K562 (cell line): Measurements from ENCODE around the gene OVOL2. TPM values are rescaled to one million over a fixed set of nuclear protein-coding genes. Genes with fewer than 3 reads are reported as not detected.
A peak's percentile ranks its signal among the peaks of the same experiment; 100 is the strongest.

Experiments used
- CBX5 ChIP-seq: IDR thresholded peaks from 2 replicates; pipeline ENCODE4 v1.6.1; 2014; ENCODE audit warnings: low read depth, borderline replicate concordance
- ETV5 ChIP-seq: sonication (generic); formaldehyde crosslinking; IDR thresholded peaks from 2 replicates; pipeline ENCODE4 v1.4.0; 2020; ENCODE audit warnings: low read depth, mild to moderate bottlenecking, missing genetic modification reagents
- MAFF ChIP-seq: IDR thresholded peaks from 2 replicates; pipeline ENCODE4 v1.6.1; 2012; ENCODE audit warnings: low read length, improper control_type of control experiment
- MYC ChIP-seq, 2 experiments: fragments of 250-450 bp in 1 of 2; sonication (Bioruptor Pico) in 1 of 2; IDR thresholded peaks; 2 replicates each; pipeline versions ENCODE4 v1.5.1 to v1.6.1; 2012 to 2021; ENCODE audit warnings: low read depth in 2 of 2, borderline replicate concordance in 1 of 2, improper control_type of control experiment in 1 of 2, low read length in 1 of 2, mild to moderate bottlenecking in 1 of 2, moderate library complexity in 1 of 2
- RAD21 ChIP-seq, 2 experiments: fragments of 250-450 bp in 1 of 2; fragments of 450-650 bp in 1 of 2; sonication (Bioruptor Pico) in 1 of 2; formaldehyde crosslinking in 1 of 2; IDR thresholded peaks in 1 of 2; conservative IDR thresholded peaks in 1 of 2; 2 replicates each; pipeline versions ENCODE4 v1.4.0 to v1.8.0; 2020 to 2022; ENCODE audit warnings: mild to moderate bottlenecking in 2 of 2, moderate library complexity in 1 of 2
- RB1 ChIP-seq: fragments of 450-650 bp; IDR thresholded peaks from 2 replicates; pipeline ENCODE4 v1.6.1; 2017; ENCODE audit warnings: low read depth, mild to moderate bottlenecking
- RFX7 ChIP-seq: fragments of 250-450 bp; sonication (Bioruptor Pico); IDR thresholded peaks from 2 replicates; pipeline ENCODE4 v1.5.1; 2021; ENCODE audit warnings: mild to moderate bottlenecking
- SREBF2 ChIP-seq: sonication (generic); formaldehyde crosslinking; IDR thresholded peaks from 2 replicates; pipeline ENCODE4 v1.4.0; 2020; ENCODE audit warnings: mild to moderate bottlenecking, missing genetic modification reagents
- YY1 ChIP-seq, 3 experiments: IDR thresholded peaks; 2 replicates each; pipeline ENCODE4 v1.6.1; 2011; ENCODE audit warnings: low read length in 2 of 3, mild to moderate bottlenecking in 2 of 3, moderate library complexity in 2 of 3, borderline replicate concordance in 1 of 3, control low read depth in 1 of 3, low read depth in 1 of 3; ENCODE audit not compliant: insufficient read depth in 3 of 3, insufficient replicate concordance in 2 of 3, control insufficient read depth in 1 of 3, insufficient read length in 1 of 3; ENCODE audit errors: extremely low read depth in 1 of 3
- ZNF175 ChIP-seq: fragments of 200-800 bp; sonication (Bioruptor generic); IDR thresholded peaks from 2 replicates; pipeline ENCODE4 v1.6.1; 2016; ENCODE audit warnings: low read depth, mild to moderate bottlenecking, missing genetic modification characterization, missing compliant biosample characterization
- ZNF311 ChIP-seq: fragments of 250-450 bp; sonication (Bioruptor Pico); IDR thresholded peaks from 2 replicates; pipeline ENCODE4 v1.4.0; 2020; ENCODE audit warnings: mild to moderate bottlenecking, moderate library complexity
- polyA plus RNA-seq, 8 experiments: library from polyadenylated mRNA; depleted of rRNA in 4 of 8; stranded (reverse) in 5 of 8; unstranded in 3 of 8; fragments of >200 nt; fragmentation: Nextera tagmentation in 2 of 8; fragmentation: Illumina TruSeq in 1 of 8; extraction: Ambion mirVana in 2 of 8; extraction: Trizol in 1 of 8; gene quantifications; 2 replicates each; pipeline versions ENCODE4 v1.2.1 to v1.2.3, GENCODE V29; 2011 to 2014; ENCODE audit warnings: inconsistent platforms in 1 of 8, missing spikeins in 1 of 8
- total RNA-seq, 7 experiments: library from RNA; depleted of rRNA in 6 of 7; stranded (reverse); fragments of >200 nt in 6 of 7; fragmentation: Illumina TruSeq in 2 of 7; extraction: Trizol in 2 of 7; gene quantifications; 2 replicates each; pipeline versions ENCODE4 v1.2.1 to v1.2.3, GENCODE V29; 2011 to 2021; ENCODE audit warnings: low replicate concordance in 1 of 7
- TF ChIP-seq, protein P1 (sequence below): sonication (generic); formaldehyde crosslinking; IDR thresholded peaks from 2 replicates; pipeline ENCODE4 v1.8.0; 2022; ENCODE audit warnings: mild to moderate bottlenecking, missing genetic modification reagents
- TF ChIP-seq, protein P2 (sequence below), 2 experiments: IDR thresholded peaks; 2 replicates each; pipeline ENCODE4 v1.6.1; 2012; ENCODE audit warnings: improper control_type of control experiment in 2 of 2, low read depth in 2 of 2, low read length in 2 of 2, borderline replicate concordance in 1 of 2
- TF ChIP-seq, protein P3 (sequence below): fragments of 450-650 bp; conservative IDR thresholded peaks from 2 replicates; pipeline ENCODE4 v1.6.1; 2016; ENCODE audit warnings: missing genetic modification characterization, low read depth, mild to moderate bottlenecking, control low read depth, missing compliant biosample characterization
- TF ChIP-seq, protein P4 (sequence below): fragments of 450-650 bp; formaldehyde crosslinking; IDR thresholded peaks from 2 replicates; pipeline ENCODE4 v1.4.0; 2020; ENCODE audit warnings: mild to moderate bottlenecking

OVOL2 gene
- total and polyA plus RNA-seq, 9 of the 15 experiments (the other 6 are each of a cell fraction or from before 2014, with no cell fraction given), result not detected

DNA sequence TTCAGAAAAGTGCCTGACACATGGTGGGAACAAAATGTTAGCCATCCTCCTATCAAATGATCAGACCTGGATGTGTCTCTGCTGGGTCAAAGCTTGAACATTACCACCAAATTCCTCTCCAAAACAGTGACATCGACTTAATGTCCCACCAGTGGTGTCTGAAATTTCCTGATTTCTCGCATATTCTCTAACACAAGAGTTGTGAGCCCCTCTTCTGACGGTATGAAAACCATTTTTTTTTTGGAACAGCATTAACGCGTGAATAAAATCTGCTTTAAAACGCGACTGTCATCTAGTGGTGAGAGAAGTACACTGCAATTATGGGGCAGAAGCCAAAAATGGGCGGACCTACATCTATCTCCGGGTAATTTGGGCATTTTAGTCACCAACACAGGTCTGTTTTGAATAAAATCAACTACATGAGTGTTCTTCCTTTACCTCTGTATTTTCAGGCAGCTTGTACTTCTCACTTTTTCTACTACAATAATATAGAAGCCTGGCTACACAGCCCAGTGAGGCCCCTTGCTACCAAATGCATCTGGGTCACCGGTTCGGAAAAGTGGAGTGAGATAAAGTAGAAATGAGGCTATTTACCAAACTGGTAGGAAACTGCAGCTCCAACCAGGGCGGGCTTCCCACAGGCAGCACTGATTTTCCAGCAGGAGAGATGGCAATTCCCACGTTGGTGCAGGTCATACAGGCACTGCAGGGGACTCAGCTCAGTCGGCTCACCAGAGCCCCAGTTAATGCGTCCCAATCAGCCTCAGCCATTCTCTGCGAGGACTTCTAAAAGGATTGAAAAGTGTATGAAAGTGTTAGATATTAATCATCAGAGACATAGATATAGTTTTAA is 61.5 kb downstream of the OVOL2 start (continued):
- TF ChIP-seq, protein P1, sequence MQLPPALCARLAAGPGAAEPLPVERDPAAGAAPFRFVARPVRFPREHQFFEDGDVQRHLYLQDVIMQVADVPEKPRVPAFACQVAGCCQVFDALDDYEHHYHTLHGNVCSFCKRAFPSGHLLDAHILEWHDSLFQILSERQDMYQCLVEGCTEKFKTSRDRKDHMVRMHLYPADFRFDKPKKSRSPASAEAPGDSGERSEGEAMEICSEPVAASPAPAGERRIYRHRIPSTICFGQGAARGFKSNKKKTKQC (CRISPR knock-in tag), result no peak
- TF ChIP-seq, protein P2, sequence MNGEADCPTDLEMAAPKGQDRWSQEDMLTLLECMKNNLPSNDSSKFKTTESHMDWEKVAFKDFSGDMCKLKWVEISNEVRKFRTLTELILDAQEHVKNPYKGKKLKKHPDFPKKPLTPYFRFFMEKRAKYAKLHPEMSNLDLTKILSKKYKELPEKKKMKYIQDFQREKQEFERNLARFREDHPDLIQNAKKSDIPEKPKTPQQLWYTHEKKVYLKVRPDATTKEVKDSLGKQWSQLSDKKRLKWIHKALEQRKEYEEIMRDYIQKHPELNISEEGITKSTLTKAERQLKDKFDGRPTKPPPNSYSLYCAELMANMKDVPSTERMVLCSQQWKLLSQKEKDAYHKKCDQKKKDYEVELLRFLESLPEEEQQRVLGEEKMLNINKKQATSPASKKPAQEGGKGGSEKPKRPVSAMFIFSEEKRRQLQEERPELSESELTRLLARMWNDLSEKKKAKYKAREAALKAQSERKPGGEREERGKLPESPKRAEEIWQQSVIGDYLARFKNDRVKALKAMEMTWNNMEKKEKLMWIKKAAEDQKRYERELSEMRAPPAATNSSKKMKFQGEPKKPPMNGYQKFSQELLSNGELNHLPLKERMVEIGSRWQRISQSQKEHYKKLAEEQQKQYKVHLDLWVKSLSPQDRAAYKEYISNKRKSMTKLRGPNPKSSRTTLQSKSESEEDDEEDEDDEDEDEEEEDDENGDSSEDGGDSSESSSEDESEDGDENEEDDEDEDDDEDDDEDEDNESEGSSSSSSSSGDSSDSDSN (IDR thresholded peaks at IDR 0.05; ENCODE audit: borderline replicate concordance in 1 of 2, low read depth in 2 of 2, low read length in 2 of 2), result no peak
- no peak for TF ChIP-seq ZNF175 (CRISPR knock-in tag)
- 0 out of 2 replicates have a peak, but pooled peaks have one; percentile 22 for TF ChIP-seq RB1
- TF ChIP-seq ZNF311, result no peak
- TF ChIP-seq RFX7 (CRISPR knock-in tag), result no peak
- no peak for TF ChIP-seq CBX5
- no peak for TF ChIP-seq MAFF
- TF ChIP-seq RAD21 (CRISPR knock-in tag; conservative IDR thresholded peaks at IDR 0.05 in 1 of 2, IDR thresholded peaks at IDR 0.05 in 1 of 2), result peak; percentile 72 to 82
- TF ChIP-seq YY1 (IDR thresholded peaks at IDR 0.05; ENCODE audit: borderline replicate concordance in 1 of 3, control insufficient read depth in 1 of 3, extremely low read depth in 1 of 3, insufficient read depth in 3 of 3, insufficient read length in 1 of 3, insufficient replicate concordance in 2 of 3, low read depth in 1 of 3, low read length in 2 of 3), result no peak
- TF ChIP-seq, protein P3, sequence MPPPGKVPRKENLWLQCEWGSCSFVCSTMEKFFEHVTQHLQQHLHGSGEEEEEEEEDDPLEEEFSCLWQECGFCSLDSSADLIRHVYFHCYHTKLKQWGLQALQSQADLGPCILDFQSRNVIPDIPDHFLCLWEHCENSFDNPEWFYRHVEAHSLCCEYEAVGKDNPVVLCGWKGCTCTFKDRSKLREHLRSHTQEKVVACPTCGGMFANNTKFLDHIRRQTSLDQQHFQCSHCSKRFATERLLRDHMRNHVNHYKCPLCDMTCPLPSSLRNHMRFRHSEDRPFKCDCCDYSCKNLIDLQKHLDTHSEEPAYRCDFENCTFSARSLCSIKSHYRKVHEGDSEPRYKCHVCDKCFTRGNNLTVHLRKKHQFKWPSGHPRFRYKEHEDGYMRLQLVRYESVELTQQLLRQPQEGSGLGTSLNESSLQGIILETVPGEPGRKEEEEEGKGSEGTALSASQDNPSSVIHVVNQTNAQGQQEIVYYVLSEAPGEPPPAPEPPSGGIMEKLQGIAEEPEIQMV, result no peak
- TF ChIP-seq SREBF2, result no peak
- TF ChIP-seq MYC (IDR thresholded peaks at IDR 0.05; ENCODE audit: low read depth, low read length), result peak; percentile 20; the same call in 1 of the 2 replicates
- TF ChIP-seq MYC (CRISPR knock-in tag; IDR thresholded peaks at IDR 0.05; ENCODE audit: borderline replicate concordance, low read depth), result no peak
- TF ChIP-seq ETV5 (CRISPR knock-in tag), result no peak
- TF ChIP-seq, protein P4, sequence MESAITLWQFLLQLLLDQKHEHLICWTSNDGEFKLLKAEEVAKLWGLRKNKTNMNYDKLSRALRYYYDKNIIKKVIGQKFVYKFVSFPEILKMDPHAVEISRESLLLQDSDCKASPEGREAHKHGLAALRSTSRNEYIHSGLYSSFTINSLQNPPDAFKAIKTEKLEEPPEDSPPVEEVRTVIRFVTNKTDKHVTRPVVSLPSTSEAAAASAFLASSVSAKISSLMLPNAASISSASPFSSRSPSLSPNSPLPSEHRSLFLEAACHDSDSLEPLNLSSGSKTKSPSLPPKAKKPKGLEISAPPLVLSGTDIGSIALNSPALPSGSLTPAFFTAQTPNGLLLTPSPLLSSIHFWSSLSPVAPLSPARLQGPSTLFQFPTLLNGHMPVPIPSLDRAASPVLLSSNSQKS (CRISPR knock-in tag), result no peak
